ENCODE data around the gene MRPL32. TPM values are rescaled to one million over a fixed set of nuclear protein-coding genes. Genes with fewer than 3 reads are reported as not detected.

MRPL32 gene
- total RNA-seq, 1 donor = 35.5 TPM

DNA sequence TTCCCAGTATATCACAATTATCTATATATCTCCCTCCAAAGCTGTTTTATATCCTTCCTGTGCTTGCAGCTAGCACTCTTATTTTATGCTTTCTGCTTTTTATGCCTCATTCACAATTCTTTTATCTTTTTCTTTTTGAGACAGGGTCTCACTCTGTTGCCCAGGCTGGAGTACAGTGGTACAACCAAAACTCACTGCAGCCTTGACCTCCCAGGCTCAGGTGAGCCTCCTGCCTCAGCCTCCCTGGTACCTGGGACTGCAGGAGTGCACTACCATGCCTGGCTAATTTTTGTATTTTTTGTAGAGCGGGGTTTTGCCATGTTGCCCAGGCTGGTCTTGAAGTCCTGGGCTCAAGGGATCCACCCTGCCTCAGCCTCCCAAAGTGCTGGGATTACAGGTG lies 26.0 kb upstream of the MRPL32 start:
- H3K36me3 ChIP-seq (ENCODE audit: insufficient read depth, low read length) = no peaks in the 10 kb centered on the region
- peaks cover 18% of the 10 kb centered on the region for H3K79me2 ChIP-seq (ENCODE audit: insufficient read depth, low read length)

DNA sequence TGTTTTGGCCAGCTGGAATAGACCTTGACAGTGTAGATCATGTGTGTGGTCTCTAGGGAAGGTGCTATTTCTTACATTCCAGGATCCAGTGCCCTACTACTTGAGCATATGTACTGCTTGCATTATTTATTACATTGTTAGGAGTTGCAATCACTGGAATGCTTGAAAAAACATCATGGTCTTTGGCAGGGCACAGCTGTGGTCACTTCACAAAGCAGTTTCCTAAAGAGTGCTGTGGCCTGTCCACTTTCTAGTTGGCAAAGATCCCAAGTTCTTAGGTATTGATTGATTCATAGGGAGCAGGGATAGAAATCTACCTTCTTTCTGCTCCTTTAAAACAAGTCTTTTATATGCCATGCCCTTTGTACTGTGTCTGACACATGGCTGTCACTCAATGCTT lies 24.9 kb upstream of the MRPL32 start:
- no peaks in the 10 kb centered on the region for H3K27me3 ChIP-seq (ENCODE audit: insufficient read depth, low read length)
- H3K27ac ChIP-seq (ENCODE audit: low read depth, low read length) = no peak overlapping the region
- no peak for DNase-seq (ENCODE audit: insufficient read length, low spot score, missing footprints)
- no peak overlapping the region for H3K4me2 ChIP-seq (ENCODE audit: insufficient read depth, low read length)
- no peak overlapping the region for H3K4me3 ChIP-seq (ENCODE audit: insufficient read depth, low read length)
- peaks cover 11% of the 10 kb centered on the region for H4K20me1 ChIP-seq (ENCODE audit: insufficient read depth, low read length)
- H3K9me3 ChIP-seq (ENCODE audit: low read depth, low read length) = no peaks in the 10 kb centered on the region
- H3K79me2 ChIP-seq (ENCODE audit: insufficient read depth, low read length) = peaks cover 22% of the 10 kb centered on the region
- TF ChIP-seq, protein P1, sequence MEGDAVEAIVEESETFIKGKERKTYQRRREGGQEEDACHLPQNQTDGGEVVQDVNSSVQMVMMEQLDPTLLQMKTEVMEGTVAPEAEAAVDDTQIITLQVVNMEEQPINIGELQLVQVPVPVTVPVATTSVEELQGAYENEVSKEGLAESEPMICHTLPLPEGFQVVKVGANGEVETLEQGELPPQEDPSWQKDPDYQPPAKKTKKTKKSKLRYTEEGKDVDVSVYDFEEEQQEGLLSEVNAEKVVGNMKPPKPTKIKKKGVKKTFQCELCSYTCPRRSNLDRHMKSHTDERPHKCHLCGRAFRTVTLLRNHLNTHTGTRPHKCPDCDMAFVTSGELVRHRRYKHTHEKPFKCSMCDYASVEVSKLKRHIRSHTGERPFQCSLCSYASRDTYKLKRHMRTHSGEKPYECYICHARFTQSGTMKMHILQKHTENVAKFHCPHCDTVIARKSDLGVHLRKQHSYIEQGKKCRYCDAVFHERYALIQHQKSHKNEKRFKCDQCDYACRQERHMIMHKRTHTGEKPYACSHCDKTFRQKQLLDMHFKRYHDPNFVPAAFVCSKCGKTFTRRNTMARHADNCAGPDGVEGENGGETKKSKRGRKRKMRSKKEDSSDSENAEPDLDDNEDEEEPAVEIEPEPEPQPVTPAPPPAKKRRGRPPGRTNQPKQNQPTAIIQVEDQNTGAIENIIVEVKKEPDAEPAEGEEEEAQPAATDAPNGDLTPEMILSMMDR (IDR thresholded peaks at IDR 0.05; ENCODE audit: extremely low read depth, low read depth, low read length) = no peak
- no peak overlapping the region for H2AFZ ChIP-seq (ENCODE audit: low read length)
- peaks cover 13% of the 10 kb centered on the region for H3K4me1 ChIP-seq (ENCODE audit: insufficient read depth, low read length)
- H3K36me3 ChIP-seq (ENCODE audit: insufficient read depth, low read length) = no peaks in the 10 kb centered on the region

More for the DNA sequence above, 26.0 kb upstream of the MRPL32 start:
- Histone ChIP-seq H3K4me1 (ENCODE audit: insufficient read depth, low read length) (peaks cover 12% of the 10 kb centered on the region), H3K27ac (ENCODE audit: low read depth, low read length) (no peak overlapping the region), H2AFZ (ENCODE audit: low read length) (no peak overlapping the region), H3K27me3 (ENCODE audit: insufficient read depth, low read length) (no peaks in the 10 kb centered on the region), H3K4me3 (ENCODE audit: insufficient read depth, low read length) (no peak overlapping the region), H3K4me2 (ENCODE audit: insufficient read depth, low read length) (no peak overlapping the region), H3K9me3 (ENCODE audit: low read depth, low read length) (no peaks in the 10 kb centered on the region), H4K20me1 (ENCODE audit: insufficient read depth, low read length) (peaks cover 11% of the 10 kb centered on the region)
- no peak for DNase-seq (ENCODE audit: insufficient read length, low spot score, missing footprints)
- TF ChIP-seq, protein P1 (IDR thresholded peaks at IDR 0.05; ENCODE audit: extremely low read depth, low read depth, low read length) = no peak

DNA sequence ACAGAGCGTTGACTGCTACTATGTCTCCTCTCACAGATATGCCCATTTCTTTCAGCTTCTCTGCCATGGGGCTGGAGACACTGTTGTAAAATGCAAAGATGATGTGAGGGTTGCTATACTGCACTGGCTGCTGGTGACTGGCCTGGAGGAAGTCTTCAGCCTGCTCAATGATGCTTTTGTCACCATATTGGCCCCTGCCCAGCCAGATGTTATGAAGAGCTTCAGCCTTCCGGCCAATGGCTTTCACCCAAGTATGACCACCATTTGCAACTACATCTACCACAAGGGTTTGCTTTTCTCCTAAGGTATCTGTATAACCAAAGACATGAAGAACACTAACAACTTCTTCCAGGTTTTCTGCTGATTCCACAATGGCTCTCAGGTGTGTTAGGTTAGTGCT lies 21.9 kb upstream of the MRPL32 start:
- Histone ChIP-seq H4K20me1 (ENCODE audit: insufficient read depth, low read length) (peaks cover 11% of the 10 kb centered on the region), H3K27ac (ENCODE audit: low read depth, low read length) (no peak overlapping the region), H2AFZ (ENCODE audit: low read length) (no peak overlapping the region), H3K36me3 (ENCODE audit: insufficient read depth, low read length) (no peaks in the 10 kb centered on the region), H3K4me1 (ENCODE audit: insufficient read depth, low read length) (peaks cover 34% of the 10 kb centered on the region), H3K4me3 (ENCODE audit: insufficient read depth, low read length) (no peak overlapping the region), H3K9me3 (ENCODE audit: low read depth, low read length) (no peaks in the 10 kb centered on the region), H3K79me2 (ENCODE audit: insufficient read depth, low read length) (peaks cover 22% of the 10 kb centered on the region), H3K4me2 (ENCODE audit: insufficient read depth, low read length) (no peak overlapping the region), H3K27me3 (ENCODE audit: insufficient read depth, low read length) (no peaks in the 10 kb centered on the region)
- TF ChIP-seq, protein P1 (IDR thresholded peaks at IDR 0.05; ENCODE audit: extremely low read depth, low read depth, low read length) = no peak
- no peak for DNase-seq (ENCODE audit: insufficient read length, low spot score, missing footprints)

DNA sequence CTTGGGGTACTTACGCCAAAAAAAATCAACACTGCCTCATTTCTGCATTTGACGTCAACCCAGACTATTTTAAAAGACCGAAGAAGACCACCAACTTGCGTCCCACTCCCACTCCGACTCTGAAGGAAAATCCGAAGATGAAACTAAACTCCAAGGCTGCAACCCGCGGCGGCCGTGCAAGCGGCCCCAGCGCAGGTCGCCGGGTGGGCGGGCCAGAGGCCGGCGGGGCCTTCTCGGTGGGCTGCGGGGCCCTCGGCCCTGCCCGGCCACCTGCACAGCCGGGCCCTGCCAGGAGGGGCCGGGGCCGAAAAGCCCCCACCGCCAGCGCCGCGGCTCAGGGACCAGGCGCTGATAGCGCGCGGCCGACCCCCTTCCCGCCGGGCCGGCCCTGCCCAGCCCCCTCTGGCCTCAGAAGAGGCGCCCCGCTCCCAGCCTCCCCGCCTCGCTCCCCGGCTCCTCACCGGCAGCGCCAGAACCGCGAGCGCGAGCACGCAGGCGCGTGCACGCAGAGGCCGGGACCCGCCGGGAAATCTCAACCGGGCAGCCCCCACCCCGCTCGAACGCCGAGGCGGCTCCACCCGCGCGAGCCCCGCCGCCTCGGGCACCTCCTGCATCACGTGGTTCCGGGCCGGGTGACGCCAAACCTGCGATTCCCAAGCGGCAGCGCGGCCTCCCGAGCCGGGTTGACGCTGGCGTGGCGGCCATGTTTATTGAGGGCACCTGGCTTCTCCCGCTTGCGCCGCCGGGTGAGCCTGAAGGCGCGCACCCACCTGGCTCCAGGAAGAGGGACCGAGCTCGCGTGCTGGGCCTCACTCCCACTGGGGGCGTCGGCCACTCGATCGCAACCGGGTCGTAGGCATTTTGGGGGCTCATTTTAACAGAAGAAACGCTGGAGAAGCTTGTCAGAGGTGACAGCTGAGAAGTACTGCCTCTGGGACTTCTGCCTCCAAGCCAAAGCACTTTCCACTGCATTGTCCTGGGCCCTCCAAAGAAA lies 20.4 kb upstream of the MRPL32 start, which contains the start of gene C7orf25:
TSS of gene C7orf25 (minus strand) at position 617 of the 994 bp plus-strand sequence. CDS start 1,170 bp downstream, outside the sequence.
- peaks cover 38% of the 10 kb centered on the region for H3K4me1 ChIP-seq (ENCODE audit: insufficient read depth, low read length)
- peak; percentile 98 for DNase-seq (ENCODE audit: insufficient read length, low spot score, missing footprints)
- TF ChIP-seq, protein P1 (IDR thresholded peaks at IDR 0.05; ENCODE audit: extremely low read depth, low read depth, low read length) = no peak
- peak within 1 kb of the TSS; percentile 37 for H3K27ac ChIP-seq (ENCODE audit: low read depth, low read length)
- peaks cover 11% of the 10 kb centered on the region for H4K20me1 ChIP-seq (ENCODE audit: insufficient read depth, low read length)
- peak within 1 kb of the TSS; percentile 87 for H2AFZ ChIP-seq (ENCODE audit: low read length)
- H3K79me2 ChIP-seq (ENCODE audit: insufficient read depth, low read length) = peaks cover 22% of the 10 kb centered on the region
- H3K36me3 ChIP-seq (ENCODE audit: insufficient read depth, low read length) = peaks cover 10% of the 10 kb centered on the region
- peak within 1 kb of the TSS; percentile 91 for H3K4me2 ChIP-seq (ENCODE audit: insufficient read depth, low read length)
- H3K4me3 ChIP-seq (ENCODE audit: insufficient read depth, low read length) = peak within 1 kb of the TSS; percentile 78
- H3K9me3 ChIP-seq (ENCODE audit: low read depth, low read length) = no peaks in the 10 kb centered on the region
- no peaks in the 10 kb centered on the region for H3K27me3 ChIP-seq (ENCODE audit: insufficient read depth, low read length)
